Keratinocyte (primary cell): ENCODE measurements around the gene PLEKHH1. TPM values are rescaled to one million over a fixed set of nuclear protein-coding genes. Genes with fewer than 3 reads are reported as not detected.
A peak's percentile ranks its signal among the peaks of the same experiment; 100 is the strongest.

Source experiments
- DNase-seq: peaks from one replicate; pipeline ENCODE4 v3.0.0-alpha.2; 2011; ENCODE audit warnings: low read depth, missing footprints, low spot score
- FAIRE-seq: peaks from 2 replicates; lab custom pipeline; 2011; peaks lifted over from hg19 to GRCh38; lab: Jason Lieb, UNC
- H2AFZ ChIP-seq: 2 replicates; pipeline ENCODE4 v1.6.0; 2012; ENCODE audit warnings: low read length, control low read depth, inconsistent platforms; ENCODE audit not compliant: control insufficient read depth
- H3K27ac ChIP-seq: 2 replicates; pipeline ENCODE4 v1.5.1; 2011; ENCODE audit warnings: low read length; ENCODE audit not compliant: control insufficient read depth, insufficient read depth
- H3K27me3 ChIP-seq: 3 replicates; pipeline ENCODE4 v1.6.0; 2011; ENCODE audit warnings: low read length; ENCODE audit not compliant: control insufficient read depth, insufficient read depth; ENCODE audit errors: extremely low read depth
- H3K36me3 ChIP-seq, 2 experiments: 2 replicates in 1 of 2; 3 replicates in 1 of 2; pipeline ENCODE4 v1.5.1; 2011; ENCODE audit warnings: low read length in 2 of 2, mild to moderate bottlenecking in 1 of 2; ENCODE audit not compliant: control insufficient read depth in 2 of 2, insufficient read depth in 2 of 2; ENCODE audit errors: extremely low read depth in 1 of 2
- H3K4me1 ChIP-seq: 3 replicates; pipeline ENCODE4 v1.5.1; 2011; ENCODE audit warnings: low read length; ENCODE audit not compliant: control insufficient read depth, insufficient read depth; ENCODE audit errors: extremely low read depth
- H3K4me2 ChIP-seq: 3 replicates; pipeline ENCODE4 v1.6.0; 2011; ENCODE audit warnings: low read depth, low read length; ENCODE audit not compliant: control insufficient read depth, insufficient read depth; ENCODE audit errors: extremely low read depth
- H3K4me3 ChIP-seq, 3 experiments: fragments of 200-600 bp in 1 of 3; sonication (generic) in 1 of 3; 2 replicates in 2 of 3; 3 replicates in 1 of 3; pipeline ENCODE4 v1.5.1; 2011 to 2016; ENCODE audit warnings: low read length in 3 of 3, mild to moderate bottlenecking in 3 of 3, control low read depth in 2 of 3, inconsistent platforms in 1 of 3, low read depth in 1 of 3, mixed read lengths in 1 of 3, mixed run types in 1 of 3, moderate library complexity in 1 of 3; ENCODE audit not compliant: control insufficient read depth in 2 of 3, insufficient read depth in 2 of 3; ENCODE audit errors: extremely low read depth in 1 of 3
- H3K79me2 ChIP-seq: 2 replicates; pipeline ENCODE4 v1.6.0; 2012; ENCODE audit warnings: low read length; ENCODE audit not compliant: control insufficient read depth, insufficient read depth
- H3K9ac ChIP-seq: 3 replicates; pipeline ENCODE4 v1.6.0; 2011; ENCODE audit warnings: low read length; ENCODE audit not compliant: control insufficient read depth, insufficient read depth; ENCODE audit errors: extremely low read depth
- H3K9me1 ChIP-seq: 3 replicates; pipeline ENCODE4 v1.6.0; 2011; ENCODE audit warnings: low read length; ENCODE audit not compliant: control insufficient read depth, insufficient read depth; ENCODE audit errors: extremely low read depth
- H3K9me3 ChIP-seq: 2 replicates; pipeline ENCODE4 v1.5.1; 2012; ENCODE audit warnings: low read depth, low read length; ENCODE audit not compliant: control insufficient read depth
- H4K20me1 ChIP-seq: 3 replicates; pipeline ENCODE4 v1.6.0; 2011; ENCODE audit warnings: low read length; ENCODE audit not compliant: control insufficient read depth, insufficient read depth; ENCODE audit errors: extremely low read depth
- EZH2 ChIP-seq: IDR thresholded peaks from one replicate; pipeline ENCODE4 v1.6.1; 2012; ENCODE audit warnings: inconsistent platforms, mild to moderate bottlenecking, low read length, moderate library complexity
- dilution Hi-C: fragments of 300-500 bp; cut with MboI; formaldehyde crosslinking; loops from one replicate; pipeline ENCODE4 v1.7.0; 2020; ENCODE audit warnings: low sequenced_read_pairs; ENCODE audit not compliant: extremely low pct_ligation_motif_present
- polyA plus RNA-seq, 5 experiments: library from polyadenylated mRNA; depleted of rRNA in 3 of 5; stranded (reverse) in 3 of 5; stranded (forward) in 1 of 5; unstranded in 1 of 5; fragments of >200 nt; gene quantifications; 1 replicate in 1 of 5; 2 replicates in 3 of 5; 3 replicates in 1 of 5; pipeline versions ENCODE4 v1.2.1 to v1.2.3, GENCODE V29; 2011 to 2012; ENCODE audit warnings: missing spikeins in 2 of 5, low read depth in 1 of 5, low replicate concordance in 1 of 5
- TF ChIP-seq, protein P1 (sequence below), 3 experiments: IDR thresholded peaks in 1 of 3; conservative IDR thresholded peaks in 1 of 3; optimal IDR thresholded peaks in 1 of 3; 2 replicates in 2 of 3; 3 replicates in 1 of 3; pipeline versions ENCODE3 to v1.5.1; 2011; ENCODE audit warnings: low read length in 3 of 3, mild to moderate bottlenecking in 3 of 3, moderate library complexity in 2 of 3, control low read depth in 1 of 3, inconsistent platforms in 1 of 3; ENCODE audit not compliant: insufficient read depth in 2 of 3; ENCODE audit errors: extremely low read depth in 1 of 3

PLEKHH1 gene
- polyA plus RNA-seq, 1 donor (not counting 4 experiments of a cell fraction or from before 2014, with no cell fraction given), result 4.4 TPM

DNA sequence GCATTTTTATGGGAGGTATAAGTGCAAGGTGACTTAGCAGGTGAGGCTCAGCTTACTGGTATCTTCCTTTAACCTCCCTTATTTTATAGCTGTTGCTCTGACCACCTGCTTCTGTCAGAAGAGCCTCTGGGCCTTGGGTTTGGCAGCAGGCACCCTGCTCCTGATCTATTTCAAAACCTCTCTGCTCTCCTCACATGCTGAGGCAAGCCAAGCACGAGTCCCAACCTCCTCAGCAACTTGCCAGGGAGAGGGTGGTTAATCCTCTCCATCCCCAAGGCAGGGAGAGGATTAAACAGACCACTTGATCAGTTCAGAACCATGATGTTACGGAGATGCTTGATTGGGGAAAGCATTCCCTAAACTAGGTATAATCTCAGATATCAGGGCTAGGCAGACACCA is 5.4 kb downstream of the PLEKHH1 start:
- no peaks in the 10 kb centered on the region for H3K79me2 ChIP-seq
- DNase-seq (no peak), FAIRE-seq (peak; percentile 26)
- no peak overlapping the region for H2AFZ ChIP-seq
- H3K9me3 ChIP-seq, result no peaks in the 10 kb centered on the region
- dilution Hi-C loops, result no loop called here
- H3K4me3 ChIP-seq, result no peak overlapping the region
- TF ChIP-seq, protein P1, sequence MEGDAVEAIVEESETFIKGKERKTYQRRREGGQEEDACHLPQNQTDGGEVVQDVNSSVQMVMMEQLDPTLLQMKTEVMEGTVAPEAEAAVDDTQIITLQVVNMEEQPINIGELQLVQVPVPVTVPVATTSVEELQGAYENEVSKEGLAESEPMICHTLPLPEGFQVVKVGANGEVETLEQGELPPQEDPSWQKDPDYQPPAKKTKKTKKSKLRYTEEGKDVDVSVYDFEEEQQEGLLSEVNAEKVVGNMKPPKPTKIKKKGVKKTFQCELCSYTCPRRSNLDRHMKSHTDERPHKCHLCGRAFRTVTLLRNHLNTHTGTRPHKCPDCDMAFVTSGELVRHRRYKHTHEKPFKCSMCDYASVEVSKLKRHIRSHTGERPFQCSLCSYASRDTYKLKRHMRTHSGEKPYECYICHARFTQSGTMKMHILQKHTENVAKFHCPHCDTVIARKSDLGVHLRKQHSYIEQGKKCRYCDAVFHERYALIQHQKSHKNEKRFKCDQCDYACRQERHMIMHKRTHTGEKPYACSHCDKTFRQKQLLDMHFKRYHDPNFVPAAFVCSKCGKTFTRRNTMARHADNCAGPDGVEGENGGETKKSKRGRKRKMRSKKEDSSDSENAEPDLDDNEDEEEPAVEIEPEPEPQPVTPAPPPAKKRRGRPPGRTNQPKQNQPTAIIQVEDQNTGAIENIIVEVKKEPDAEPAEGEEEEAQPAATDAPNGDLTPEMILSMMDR (optimal IDR thresholded peaks at IDR 0.05 in 1 of 3, IDR thresholded peaks at IDR 0.05 in 1 of 3, conservative IDR thresholded peaks at IDR 0.05 in 1 of 3; ENCODE audit: extremely low read depth in 1 of 3, insufficient read depth in 2 of 3, low read length in 3 of 3), result no peak
- TF ChIP-seq EZH2, result no peak
- no peak overlapping the region for H3K9ac ChIP-seq
- peak overlapping the region; percentile 42 for H3K4me2 ChIP-seq
- H3K4me1 ChIP-seq, result peaks cover 11% of the 10 kb centered on the region
- H3K36me3 ChIP-seq, result peaks cover 0 to 11% of the 10 kb centered on the region in 2 experiments
- no peaks in the 10 kb centered on the region for H3K27me3 ChIP-seq
- no peak overlapping the region for H3K27ac ChIP-seq
- no peaks in the 10 kb centered on the region for H4K20me1 ChIP-seq
- H3K9me1 ChIP-seq, result no peaks in the 10 kb centered on the region

- Histone ChIP-seq H3K27ac (no peak overlapping the region), H3K4me3 (no peak overlapping the region), H3K27me3 (no peaks in the 10 kb centered on the region), H3K9me1 (no peaks in the 10 kb centered on the region), H3K4me1 (peaks cover 8% of the 10 kb centered on the region), H4K20me1 (no peaks in the 10 kb centered on the region), H2AFZ (no peak overlapping the region), H3K9me3 (no peaks in the 10 kb centered on the region), H3K4me2 (no peak overlapping the region), H3K79me2 (no peaks in the 10 kb centered on the region), H3K36me3 (peaks cover 0 to 11% of the 10 kb centered on the region in 2 experiments), H3K9ac (no peak overlapping the region)
- dilution Hi-C loops, result no loop called here
- FAIRE-seq, result no peak
- no peak for DNase-seq
- no peak for TF ChIP-seq EZH2
- TF ChIP-seq, protein P1 (optimal IDR thresholded peaks at IDR 0.05 in 1 of 3, IDR thresholded peaks at IDR 0.05 in 1 of 3, conservative IDR thresholded peaks at IDR 0.05 in 1 of 3; ENCODE audit: extremely low read depth in 1 of 3, insufficient read depth in 2 of 3, low read length in 3 of 3), result no peak
These were observed 6.0 kb downstream of the PLEKHH1 start for GRCh38 chr14:67539116-67539515.
